ENCODE data around the gene KCNMB4.

Gene KCNMB4, protein sequence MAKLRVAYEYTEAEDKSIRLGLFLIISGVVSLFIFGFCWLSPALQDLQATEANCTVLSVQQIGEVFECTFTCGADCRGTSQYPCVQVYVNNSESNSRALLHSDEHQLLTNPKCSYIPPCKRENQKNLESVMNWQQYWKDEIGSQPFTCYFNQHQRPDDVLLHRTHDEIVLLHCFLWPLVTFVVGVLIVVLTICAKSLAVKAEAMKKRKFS

DNA sequence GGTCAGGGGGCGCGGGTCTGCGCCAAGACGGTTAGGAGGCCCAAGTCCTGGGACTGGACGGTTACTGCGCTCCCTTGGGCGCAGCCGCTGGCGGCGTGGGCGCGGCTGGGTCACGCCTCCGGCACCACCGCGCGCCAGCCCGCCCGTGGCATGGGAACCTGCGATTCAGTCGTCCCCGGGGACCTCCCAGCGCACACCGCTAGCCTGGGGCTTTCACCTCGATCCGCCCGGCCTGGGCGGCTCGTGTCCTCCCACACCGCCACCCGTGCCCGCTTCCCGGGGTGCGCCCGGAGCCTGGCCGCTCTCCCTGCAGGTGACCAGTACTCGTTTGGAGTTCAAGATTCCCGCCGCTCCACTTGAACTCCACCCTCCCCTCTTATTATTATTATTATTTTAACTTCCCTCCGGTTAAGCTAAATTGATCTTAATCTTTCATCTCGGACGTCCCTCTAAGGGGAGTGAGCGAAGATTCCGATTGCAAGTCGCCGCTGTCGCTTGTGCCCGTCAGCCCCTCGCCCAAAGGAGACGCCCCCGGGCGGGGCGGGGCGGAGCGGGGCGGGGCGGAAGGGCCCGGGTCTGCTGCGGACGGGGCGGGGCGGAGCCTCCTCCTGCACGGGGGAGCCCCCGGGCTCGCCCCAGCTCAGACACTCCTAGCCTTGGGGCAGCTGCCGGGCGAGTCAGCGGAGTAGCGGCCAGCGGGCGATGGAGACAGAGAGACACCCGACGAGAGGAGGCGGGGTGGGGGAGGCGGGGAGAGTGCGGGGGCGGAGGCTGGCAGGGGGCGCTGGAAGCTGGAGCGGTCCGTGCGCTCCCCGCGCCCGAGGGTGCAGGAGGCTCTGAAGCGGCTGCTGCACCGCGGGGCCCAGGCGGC is at the start of gene KCNMB4:
TSS of gene KCNMB4 (plus strand) at position 643 of the 871 bp plus-strand sequence. CDS start 445 bp downstream, outside the sequence.
- DNase-seq = no peak

DNA sequence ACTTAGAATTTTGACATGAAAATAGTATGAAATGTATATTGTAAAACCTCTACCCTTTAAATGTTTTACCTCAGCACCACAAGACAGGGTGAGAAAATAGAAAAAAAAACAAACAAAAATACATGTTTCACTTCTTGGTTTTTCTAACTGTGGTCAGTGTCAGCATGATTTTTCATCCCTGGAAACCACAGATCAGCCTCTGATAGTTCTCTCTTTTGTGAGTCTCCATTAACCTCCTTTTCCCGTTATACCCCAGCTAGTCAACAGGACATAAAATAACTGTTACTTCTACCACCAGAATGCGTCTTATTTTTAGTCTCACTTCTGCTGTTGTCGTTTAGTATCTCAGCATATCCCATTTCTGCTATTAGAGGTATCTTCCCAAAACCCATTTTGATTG is 48.3 kb upstream of the KCNMB4 start:
- no peak for DNase-seq

DNA sequence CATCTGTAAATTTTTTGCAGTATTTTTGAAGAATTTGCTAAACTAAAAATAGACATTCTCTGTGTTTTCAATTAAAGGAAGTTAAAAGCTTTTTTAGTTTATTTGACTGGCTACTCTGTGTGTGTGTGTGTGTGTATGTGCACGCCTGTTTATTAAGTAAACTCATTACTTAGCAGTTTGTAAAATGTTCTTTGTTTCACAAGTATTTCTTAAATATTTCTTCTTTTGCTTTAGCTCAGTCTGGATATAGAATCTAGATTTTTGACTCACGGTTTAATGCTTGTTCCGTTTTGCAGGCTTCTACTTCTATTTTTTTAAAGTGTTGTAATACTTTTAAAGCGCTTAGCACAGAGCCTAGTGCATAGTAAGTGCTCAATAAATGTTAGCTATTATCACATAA is 46.5 kb upstream of the KCNMB4 start:
- DNase-seq = no peak

DNA sequence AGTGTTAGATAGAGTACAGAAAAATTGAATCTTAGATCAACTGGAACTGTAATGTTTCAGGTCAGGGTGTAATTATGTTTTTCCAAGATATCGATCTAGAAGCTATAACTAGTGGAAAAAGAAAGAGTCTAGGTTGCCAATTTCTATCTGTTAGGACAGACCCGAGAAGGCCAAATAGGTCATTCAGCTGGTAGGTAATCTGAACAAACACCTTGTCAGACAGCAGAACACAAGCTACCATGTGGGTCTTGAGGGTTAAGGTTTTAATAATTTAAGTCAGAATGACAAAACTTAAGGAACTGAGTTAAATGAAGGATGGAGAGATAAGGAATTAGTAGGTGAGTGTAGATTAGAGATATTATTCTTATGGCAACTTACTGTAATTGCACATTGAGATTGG is 44.9 kb upstream of the KCNMB4 start:
- no peak for DNase-seq

DNA sequence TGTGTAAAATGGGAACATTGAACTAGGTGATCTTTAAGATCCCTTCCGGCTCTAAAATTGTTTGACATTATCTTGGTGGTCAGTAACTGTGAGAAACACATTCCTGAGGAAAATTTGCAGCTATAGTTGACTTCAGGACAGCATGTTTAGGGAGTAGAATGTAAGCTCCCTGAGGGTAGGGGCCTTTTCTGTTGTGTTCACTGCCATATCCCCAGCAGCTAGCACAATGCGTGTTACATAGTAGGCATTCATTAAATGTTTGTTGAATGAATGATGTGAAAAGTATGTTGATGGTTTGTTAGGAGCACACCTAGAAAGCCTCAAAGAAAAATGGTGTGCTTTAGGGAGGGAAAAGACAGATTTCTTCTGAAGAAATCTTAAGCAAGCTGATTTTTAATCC is 38.5 kb upstream of the KCNMB4 start:
- no peak for DNase-seq

DNA sequence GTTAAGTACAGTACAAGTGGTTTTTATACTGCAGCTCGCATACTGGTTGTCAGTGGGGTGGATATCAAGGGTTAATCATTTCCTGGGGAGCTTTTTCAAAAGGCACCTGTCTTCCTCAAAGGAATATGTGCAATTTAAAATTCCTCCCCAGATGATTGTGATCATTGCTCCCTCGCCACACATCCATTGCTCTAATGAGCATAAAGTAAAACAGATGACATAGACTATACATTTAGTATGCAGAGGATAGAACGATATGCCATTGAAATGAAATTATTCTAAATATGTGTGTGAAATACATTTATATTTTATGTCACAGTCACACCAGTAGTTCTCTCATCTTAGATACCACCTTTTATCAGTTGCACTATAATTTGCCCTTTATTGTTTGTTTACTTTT is 36.4 kb upstream of the KCNMB4 start:
- DNase-seq = no peak

DNA sequence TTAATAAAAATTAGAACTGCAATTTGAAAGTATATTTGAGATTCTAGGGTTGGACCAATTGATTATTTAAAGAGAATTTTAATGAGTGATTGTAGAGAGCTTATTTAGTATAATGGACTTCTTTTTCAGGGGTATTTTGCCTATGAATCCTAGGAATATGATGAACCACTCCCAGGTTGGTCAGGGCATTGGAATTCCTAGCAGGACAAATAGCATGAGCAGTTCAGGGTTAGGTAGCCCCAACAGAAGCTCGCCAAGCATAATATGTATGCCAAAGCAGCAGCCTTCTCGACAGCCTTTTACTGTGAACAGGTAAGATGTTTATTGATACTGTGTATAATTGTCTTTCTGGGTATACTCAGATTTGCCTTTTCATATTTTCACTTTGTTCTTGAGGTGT is 35.9 kb upstream of the KCNMB4 start:
- DNase-seq = no peak

DNA sequence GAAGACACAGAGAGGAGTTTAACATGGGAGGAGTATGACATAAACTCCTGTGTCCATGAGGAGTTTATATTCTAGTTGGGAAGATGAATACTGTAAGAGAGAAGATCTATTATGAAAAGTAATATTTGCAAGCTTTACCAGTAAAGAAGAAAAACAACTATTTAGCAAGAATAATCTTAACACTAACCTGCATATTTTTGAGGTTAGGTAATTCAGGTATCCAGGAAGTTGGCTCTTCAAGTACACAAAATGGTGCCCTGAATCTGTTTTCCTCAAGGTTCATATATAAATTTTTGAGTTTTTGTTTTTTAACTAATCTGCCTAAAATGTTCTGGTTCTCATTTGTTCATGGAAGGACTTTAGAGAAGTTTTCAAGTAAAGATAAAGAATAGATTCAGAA is 33.9 kb upstream of the KCNMB4 start:
- DNase-seq = no peak

DNA sequence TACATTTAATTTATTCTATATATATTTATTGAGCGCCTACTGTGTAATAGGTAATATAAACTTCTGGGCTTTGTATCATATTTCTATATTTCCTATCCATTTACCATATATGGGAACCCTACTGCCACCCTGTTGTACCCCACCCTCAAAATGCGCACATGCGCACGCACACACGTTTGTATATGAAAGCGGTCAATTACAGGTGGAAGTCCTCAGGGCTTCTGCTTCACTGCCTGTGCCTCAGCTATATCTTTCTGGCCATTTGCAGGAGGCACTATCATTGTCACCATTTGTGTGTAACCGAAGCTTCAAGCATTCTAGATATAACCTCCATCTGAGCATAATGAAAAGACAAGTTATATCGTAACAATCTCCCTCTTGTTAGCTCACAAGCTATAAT is 31.3 kb upstream of the KCNMB4 start:
- no peak for DNase-seq

DNA sequence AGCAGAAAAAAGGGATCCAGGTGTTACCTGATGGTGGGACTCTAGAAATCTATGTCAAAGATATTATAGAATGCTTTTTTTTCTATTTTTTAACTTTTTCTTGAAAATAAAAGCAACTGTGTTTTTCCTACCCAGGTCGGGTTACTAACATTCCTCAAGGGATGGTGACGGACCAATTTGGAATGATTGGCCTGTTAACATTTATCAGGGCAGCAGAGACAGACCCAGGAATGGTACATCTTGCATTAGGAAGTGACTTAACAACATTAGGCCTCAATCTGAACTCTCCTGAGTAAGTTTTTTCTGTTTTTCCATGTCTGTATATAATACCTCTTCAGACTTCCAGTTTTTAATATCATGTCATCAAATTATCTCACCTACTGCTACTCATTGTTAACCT is 27.6 kb upstream of the KCNMB4 start:
- DNase-seq = no peak

DNA sequence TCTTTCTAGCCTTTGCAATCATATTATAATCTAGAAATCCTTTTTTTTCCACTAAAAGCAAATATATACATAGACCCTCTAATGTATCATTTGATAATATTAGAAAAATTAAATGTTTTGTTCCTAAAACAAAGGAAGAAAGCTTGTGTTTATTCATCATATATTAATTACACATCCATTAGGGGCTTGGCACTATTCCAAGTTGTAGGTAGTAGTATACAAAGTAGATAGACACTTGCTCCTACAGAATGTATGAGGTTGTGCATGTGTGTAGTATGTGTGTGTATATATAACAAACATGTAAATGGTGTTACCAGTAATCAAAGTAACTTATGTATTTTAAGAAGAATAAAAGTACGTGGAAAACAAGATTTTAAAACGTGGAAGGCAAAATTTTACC is 15.0 kb upstream of the KCNMB4 start:
- no peak for DNase-seq

DNA sequence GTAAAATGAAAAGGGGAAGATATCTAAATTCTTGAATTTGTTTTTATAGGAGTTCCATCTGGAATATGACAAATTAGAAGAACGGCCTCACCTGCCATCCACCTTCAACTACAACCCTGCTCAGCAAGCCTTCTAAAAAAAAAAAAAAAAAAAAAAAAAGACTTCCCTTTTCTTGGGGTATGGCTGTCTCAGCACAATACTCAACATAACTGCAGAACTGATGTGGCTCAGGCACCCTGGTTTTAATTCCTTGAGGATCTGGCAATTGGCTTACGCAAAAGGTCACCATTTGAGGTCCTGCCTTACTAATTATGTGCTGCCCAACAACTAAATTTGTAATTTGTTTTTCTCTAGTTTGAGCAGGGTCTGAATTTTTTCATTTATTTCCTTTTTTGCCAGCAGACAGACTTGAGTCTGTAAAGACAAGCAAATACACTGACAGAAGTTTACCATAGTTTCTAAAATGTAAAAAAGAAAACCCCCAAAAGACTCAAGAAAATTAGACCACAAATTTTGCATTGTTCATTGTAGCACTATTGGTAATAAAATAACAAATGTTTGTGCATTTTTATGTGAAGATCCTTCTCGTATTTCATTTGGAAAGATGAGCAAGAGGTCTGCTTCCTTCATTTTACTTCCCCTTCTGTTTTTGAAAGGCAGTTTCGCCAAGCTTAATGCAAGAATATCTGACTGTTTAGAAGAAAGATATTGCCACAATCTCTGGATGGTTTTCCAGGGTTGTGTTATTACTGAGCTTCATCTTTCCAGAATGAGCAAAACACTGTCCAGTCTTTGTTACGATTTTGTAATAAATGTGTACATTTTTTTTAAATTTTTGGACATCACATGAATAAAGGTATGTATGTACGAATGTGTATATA is 12.1 kb upstream of the KCNMB4 start:
- DNase-seq = no peak

DNA sequence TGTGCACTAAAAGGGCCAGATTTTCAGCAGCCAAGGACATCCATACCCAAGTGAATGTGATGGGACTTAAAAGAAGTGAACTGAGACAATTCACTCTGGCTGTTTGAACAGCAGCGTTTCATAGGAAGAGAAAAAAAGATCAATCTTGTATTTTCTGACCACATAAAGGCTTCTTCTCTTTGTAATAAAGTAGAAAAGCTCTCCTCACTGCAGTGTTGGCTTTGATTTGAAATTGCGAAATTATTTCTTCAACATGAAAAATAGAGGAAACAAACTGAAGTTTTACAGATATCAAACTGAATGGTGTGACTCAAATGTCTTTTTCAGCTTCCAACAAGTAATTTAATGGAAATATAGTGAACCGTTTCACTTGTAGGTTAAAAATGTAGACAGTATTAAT is 11.3 kb upstream of the KCNMB4 start:
- DNase-seq = no peak

DNA sequence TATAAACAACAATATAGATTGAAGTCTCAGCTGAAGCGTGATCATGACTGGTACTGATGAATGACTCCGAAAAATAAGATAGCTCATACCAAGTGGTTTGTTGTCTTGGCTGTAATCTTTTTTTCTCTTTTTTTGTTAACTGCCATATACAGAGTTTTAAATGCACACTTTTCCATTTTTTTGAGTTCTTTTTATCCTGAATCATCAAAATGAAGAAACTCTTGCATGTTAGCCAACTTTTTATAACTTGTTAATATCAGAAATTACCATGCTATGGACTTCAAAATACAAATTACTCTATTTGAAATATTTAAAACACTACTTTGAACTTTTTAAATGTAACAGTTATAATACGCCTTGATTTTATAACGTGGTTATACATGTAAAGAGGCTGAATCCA is 10.1 kb upstream of the KCNMB4 start:
- DNase-seq = no peak

DNA sequence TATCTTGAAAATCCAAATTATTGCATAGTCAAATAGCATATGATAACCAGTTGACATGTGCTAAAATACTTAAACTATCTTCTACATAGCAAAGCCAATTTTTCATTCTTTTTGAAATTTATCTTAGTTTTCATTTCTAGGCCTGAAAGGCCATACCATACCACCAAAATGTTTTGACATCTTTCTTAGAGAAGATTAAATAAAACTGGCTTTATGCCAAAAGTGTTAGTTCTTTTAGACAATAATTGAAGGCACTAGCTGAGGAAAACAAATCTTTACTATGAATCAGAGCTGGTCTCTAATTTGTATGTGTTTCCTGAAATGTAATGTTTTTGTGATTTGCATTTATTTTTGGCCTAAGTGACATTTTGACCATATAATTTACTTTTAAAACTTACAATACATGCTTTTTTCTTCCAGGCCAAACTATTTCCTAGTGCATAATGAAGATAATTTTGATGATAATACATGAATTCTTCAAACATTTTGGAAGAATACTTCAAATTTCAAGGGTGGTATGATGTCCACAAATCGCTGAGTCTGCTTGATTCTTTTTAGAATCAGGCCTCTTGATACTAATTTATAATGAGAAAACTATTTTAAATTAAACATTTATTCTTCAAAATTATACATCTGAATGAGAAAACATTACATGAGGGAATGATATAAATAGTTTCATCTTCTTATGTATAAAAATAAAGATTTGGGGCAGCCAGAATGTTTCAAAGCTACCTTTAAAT is 6.5 kb upstream of the KCNMB4 start:
- DNase-seq = no peak

DNA sequence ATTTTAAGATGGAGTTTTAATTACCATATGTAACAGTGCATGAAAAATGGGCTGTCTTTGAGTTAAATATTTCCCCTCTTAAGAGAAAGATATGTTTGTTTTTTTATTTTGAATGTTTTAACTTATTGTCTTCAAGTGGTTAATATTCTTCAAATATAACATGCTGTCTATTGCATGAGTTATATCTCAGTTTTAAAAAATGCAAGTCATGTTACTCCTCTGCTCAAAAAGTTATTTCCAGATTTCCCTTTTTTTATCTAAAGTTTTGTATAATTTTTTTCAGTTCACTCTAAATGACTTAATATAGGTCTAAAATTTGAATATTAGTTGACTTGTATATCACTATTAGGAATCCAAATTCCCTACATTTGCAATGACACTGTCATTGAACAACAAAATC is 5.9 kb upstream of the KCNMB4 start:
- no peak for DNase-seq

DNA sequence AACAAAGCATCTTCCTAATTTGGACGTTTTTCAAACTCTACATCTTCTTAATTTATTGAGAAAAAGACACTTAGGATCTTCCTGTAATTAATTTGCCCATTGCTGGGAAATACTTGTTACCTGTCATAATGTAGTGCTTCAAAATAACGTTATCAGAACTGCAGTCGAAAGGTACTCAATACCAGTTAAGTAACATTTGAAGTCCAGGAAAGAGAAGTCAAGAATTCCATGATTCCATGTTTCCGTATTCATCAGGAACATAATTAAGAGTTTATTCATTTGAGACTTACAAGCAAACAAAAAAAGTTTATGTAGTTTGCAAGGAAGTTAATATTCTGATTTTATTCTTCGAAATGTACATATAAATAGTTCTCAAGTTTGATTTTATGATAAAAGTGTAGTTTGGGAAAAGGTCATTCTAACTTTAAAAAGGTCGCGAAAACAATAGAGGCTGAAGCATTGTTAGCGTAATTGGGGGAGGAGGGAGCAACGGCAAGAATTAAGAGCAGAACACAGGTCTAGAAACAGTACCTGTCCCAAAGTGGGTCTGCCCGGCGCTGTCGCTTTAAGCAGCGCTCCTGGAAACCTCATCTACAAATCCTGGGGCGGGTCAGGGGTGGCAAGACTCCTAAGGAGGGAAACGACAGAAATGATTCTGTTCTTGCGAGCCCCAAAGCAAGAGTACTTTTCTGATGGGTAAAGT is 1.2 kb upstream of the KCNMB4 start:
- DNase-seq = no peak

DNA sequence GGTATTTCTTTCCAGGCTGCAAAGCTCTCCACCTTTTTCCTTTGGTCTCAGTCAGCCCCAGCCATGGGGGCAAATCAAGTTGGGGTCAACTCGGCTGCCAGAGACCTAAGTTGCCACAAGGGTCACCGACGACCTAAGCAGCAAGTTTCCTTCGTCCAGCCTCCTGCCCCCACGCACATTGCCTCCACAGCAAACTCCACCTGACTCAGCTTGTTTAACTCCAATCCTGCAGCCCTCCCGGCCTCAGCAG is 767 bp upstream of the KCNMB4 start:
- no peak for DNase-seq

DNA sequence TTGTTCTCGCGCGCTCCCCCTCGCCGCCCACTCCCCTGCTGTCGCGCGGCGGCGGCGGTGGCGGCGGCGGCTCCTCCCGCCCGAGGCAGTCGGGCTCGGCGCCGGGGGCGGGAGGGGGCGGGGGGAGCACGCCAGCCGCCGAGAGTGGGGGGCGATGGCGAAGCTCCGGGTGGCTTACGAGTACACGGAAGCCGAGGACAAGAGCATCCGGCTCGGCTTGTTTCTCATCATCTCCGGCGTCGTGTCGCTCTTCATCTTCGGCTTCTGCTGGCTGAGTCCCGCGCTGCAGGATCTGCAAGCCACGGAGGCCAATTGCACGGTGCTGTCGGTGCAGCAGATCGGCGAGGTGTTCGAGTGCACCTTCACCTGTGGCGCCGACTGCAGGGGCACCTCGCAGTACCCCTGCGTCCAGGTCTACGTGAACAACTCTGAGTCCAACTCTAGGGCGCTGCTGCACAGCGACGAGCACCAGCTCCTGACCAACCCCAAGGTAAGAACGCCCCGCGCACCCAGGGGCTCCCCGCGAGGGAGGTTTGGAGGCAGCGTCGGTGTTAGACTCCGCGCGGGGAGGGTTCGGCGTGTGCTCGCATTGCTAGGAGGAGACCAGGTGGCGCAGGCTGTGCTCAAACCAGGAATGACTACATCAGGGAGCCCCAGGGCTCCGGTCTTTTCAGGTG is 629 bp downstream of the KCNMB4 start:
- no peak for DNase-seq

DNA sequence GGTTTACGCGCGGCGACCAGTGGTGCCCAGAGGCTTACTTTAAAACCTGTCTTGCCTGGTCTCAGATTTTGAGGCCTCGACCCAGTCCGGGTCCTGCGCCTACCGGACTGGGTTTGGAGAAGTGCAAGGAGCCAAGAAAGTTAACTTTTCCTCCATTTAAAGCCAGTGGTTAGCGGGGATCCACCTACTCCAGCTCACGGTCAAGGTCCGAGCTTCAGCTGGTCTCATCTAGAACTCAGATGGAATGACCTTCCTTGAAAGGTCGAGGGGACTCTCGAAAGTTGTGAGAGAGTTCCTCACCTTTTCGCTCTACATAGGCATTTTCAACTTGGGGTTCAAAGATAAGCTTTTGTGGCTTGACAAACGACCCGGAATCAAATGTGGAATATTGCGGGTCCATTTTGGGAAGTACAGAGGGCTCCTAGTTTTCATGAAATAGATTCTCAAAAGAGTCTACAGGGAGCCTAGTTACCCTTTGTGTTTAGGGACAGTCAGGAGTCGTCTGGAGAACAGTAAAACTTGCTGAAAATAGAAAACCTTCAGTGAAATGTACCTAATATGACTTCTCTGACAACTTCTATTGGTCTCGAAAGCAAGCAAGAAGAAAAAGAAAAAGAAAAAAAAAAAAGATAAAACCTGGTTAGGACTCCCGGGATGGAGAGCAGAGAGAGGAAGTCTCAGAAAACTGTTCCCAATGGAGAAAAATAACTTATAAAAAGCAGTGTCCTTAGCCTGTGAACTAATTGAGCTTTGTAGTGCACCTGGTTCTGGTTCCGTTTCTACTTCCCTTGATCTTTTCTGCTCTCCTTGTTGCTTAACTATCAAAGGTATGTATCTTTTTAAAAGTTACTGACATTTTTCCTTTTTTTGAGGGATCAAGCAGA is 1.4 kb downstream of the KCNMB4 start:
- no peak for DNase-seq

DNA sequence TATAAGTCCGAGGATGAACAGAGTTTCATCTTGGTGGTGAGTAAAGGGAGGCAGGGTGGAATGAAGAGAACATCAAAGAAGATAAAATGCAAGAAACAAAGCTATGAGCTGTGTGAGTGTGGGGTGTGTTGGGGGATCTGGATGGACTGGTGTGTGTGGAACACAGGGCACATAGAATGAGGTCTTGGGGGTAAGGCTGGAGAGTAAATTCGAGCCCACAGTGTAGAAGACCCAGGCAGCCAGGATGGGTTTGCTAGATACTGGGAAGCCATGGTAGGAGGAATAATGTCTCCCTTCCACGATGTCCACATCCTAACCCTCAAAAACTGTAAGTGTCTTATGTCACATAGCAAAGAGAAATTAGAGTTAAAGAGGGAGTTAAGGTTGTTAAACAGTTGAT is 6.8 kb downstream of the KCNMB4 start:
- no peak for DNase-seq
